ENCODE measurements around the gene DNAJC7. TPM values are rescaled to one million over a fixed set of nuclear protein-coding genes. Genes with fewer than 3 reads are reported as not detected.

The DNAJC7 gene
- total RNA-seq, 1 experiment from 2014 or later, result 97.7 TPM

DNA sequence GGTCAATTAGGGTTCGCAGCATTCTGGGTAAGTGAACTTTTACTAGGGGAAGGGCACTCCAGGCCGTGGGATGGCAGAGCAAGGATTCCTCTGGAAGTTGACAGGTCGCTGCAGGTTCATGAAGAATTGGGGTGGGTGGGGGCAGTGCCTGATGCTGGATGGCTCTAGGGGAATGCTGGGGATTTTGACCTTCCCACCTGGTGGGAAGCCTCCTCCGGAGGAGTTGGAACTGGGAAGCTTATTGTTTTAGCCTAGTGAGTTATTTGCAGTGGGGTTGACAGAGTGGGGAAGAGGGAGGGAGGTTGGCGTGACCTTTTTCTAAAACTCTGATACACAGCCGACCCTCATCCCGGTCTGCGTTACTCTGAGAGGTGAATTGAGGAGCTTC, 33.8 kb upstream of the DNAJC7 start:
- Histone ChIP-seq H3K27me3 (replicated peaks) (0 out of 2 replicates have a peak, but pooled peaks cover 4% of the 10 kb centered on the region), H3K4me1 (replicated peaks) (peaks cover 5% of the 10 kb centered on the region), H3K4me3 (no peak overlapping the region; the same call in 1 of the 2 replicates), H3K36me3 (no peaks in the 10 kb centered on the region), H3K9me3 (replicated peaks) (no peaks in the 10 kb centered on the region), H3K27ac (no peak overlapping the region)
- DNase-seq (ENCODE audit: low read depth in 1 of 2, low spot score in 2 of 2), result no peak

GRCh38 chr17:42050393-42051012, 33.3 kb upstream of the DNAJC7 start, which contains the start of gene C17orf113:
TSS of gene C17orf113 (minus strand) at chr17:42050601. CDS start at chr17:42043376, 7,225 bp downstream.
- Histone ChIP-seq H3K9me3 (replicated peaks) (no peaks in the 10 kb centered on the region), H3K4me3 (peak within 1 kb of the TSS; percentile 46), H3K27me3 (replicated peaks) (0 out of 2 replicates have a peak, but pooled peaks cover 4% of the 10 kb centered on the region), H3K36me3 (no peaks in the 10 kb centered on the region), H3K4me1 (replicated peaks) (peaks cover 5% of the 10 kb centered on the region), H3K27ac (no peak within 1 kb of the TSS; the same call in 1 of the 2 replicates)
- peak; percentile 29 to 61 for DNase-seq (ENCODE audit: low read depth in 1 of 2, low spot score in 2 of 2)

DNA sequence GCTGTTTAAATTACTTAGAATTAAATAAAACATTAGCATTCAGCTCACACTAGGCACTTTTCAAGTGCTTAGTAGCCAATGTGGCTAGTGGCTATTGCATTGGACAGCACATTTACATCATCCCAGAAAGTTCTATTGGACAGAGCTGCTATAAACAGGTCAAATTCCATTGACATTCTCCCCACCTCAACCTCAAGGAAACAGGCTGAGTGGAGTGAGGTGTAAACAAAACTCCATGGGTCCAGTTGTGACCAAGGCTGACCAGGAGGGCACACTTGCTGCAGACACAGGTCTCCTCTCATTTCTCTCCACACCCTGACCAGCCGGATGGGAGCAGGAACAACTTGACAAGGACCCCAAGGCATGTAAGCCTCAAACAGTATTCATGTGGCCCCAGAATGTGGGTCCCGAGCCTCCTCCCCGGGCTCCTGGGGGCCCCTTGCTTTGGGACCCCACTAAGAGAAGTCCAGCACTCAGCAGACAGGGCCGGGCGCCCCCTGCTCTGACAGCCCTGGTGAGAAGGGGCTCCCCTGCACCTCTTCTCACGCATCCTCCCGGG, 32.7 kb upstream of the DNAJC7 start:
- H3K4me3 ChIP-seq, result peak overlapping the region; percentile 46
- no peak overlapping the region; the same call in 1 of the 2 replicates for H3K27ac ChIP-seq
- 0 out of 2 replicates have a peak, but pooled peaks cover 4% of the 10 kb centered on the region for H3K27me3 ChIP-seq (replicated peaks)
- peaks cover 5% of the 10 kb centered on the region for H3K4me1 ChIP-seq (replicated peaks)
- H3K36me3 ChIP-seq, result no peaks in the 10 kb centered on the region
- peak in 1 of 2 experiments; percentile 25 for DNase-seq (ENCODE audit: low read depth in 1 of 2, low spot score in 2 of 2)
- no peaks in the 10 kb centered on the region for H3K9me3 ChIP-seq (replicated peaks)

GRCh38 chr17:42047343-42047742, 30.1 kb upstream of the DNAJC7 start:
- H3K36me3 ChIP-seq, result no peaks in the 10 kb centered on the region
- H3K9me3 ChIP-seq (replicated peaks), result no peaks in the 10 kb centered on the region

DNA sequence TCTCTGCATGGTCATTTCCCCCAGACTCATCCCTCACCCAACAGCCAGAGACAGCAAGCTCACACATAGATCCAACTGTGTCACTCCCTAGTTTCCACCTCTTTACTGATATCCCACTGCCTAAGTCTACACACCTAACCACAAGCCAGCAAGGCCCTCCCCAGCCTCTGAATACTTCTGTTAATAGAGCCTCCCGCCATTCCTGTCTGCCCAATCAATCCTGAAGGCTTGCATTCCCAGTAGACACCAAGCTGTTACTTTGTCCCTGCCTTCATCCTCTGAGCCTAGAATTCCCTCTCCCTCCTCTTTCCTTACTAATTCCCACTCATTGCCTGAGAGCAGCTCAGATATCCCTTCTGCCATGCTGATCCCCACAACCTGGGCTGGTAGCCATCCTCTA, 28.5 kb upstream of the DNAJC7 start:
- DNase-seq (ENCODE audit: low read depth in 1 of 2, low spot score in 2 of 2), result no peak
- H3K9me3 ChIP-seq (replicated peaks), result no peaks in the 10 kb centered on the region

More at GRCh38 chr17:42047343-42047742, 30.1 kb upstream of the DNAJC7 start:
- Histone ChIP-seq H3K4me1 (replicated peaks) (peaks cover 5% of the 10 kb centered on the region), H3K27ac (no peak overlapping the region), H3K27me3 (replicated peaks) (no peaks in the 10 kb centered on the region), H3K4me3 (no peak overlapping the region)
- DNase-seq (ENCODE audit: low read depth in 1 of 2, low spot score in 2 of 2), result no peak

DNA sequence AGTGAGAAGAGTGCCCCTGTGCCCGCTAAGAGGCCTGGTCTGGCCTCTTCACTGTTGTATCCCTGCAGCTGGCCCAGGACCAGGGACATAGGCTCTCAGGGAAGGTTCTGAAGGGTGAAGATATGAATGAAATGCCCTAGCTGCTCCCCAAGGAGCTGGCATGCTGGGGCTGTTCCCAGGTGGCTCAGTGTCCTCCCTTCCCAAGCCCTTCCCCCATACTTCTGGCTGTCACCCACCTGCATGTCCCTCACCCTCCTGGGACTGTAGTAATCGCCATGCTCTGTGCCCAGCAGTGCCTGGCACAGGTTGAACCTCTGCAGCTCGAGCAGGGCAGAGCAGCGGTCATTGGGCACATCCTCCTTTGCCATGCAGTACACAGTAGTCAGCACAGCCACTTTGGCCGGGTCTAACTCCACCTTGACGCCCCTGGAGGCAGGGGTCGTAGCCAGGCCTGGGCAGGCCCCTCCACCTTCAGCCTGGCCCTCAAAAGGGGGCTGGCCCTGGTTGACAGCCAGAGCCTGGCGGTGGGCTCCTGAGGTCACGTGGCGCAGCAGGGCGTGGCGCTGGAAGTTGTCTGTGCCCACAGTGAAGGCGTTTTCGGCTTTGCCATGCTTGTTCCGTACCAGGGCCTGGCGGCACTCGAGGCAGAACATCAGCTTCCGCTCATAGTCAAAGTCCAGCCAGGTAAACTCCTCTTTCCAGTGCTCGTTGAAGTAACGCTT, 25.5 kb upstream of the DNAJC7 start:
- Histone ChIP-seq H3K4me1 (replicated peaks) (no peaks in the 10 kb centered on the region), H3K36me3 (no peaks in the 10 kb centered on the region), H3K27ac (no peak overlapping the region), H3K9me3 (replicated peaks) (no peaks in the 10 kb centered on the region), H3K4me3 (no peak overlapping the region), H3K27me3 (replicated peaks) (no peaks in the 10 kb centered on the region)
- DNase-seq (ENCODE audit: low read depth in 1 of 2, low spot score in 2 of 2), result no peak

More for the DNA sequence above, 28.5 kb upstream of the DNAJC7 start:
- Histone ChIP-seq H3K4me3 (no peak overlapping the region), H3K27me3 (replicated peaks) (no peaks in the 10 kb centered on the region), H3K36me3 (no peaks in the 10 kb centered on the region), H3K27ac (no peak overlapping the region), H3K4me1 (replicated peaks) (peaks cover 5% of the 10 kb centered on the region)

- Histone ChIP-seq H3K27me3 (replicated peaks) (no peaks in the 10 kb centered on the region), H3K4me3 (no peak overlapping the region), H3K4me1 (replicated peaks) (no peaks in the 10 kb centered on the region), H3K27ac (no peak overlapping the region), H3K9me3 (replicated peaks) (no peaks in the 10 kb centered on the region), H3K36me3 (no peaks in the 10 kb centered on the region)
- DNase-seq (ENCODE audit: low read depth in 1 of 2, low spot score in 2 of 2), result no peak
These were observed 24.4 kb upstream of the DNAJC7 start for GRCh38 chr17:42041619-42042018.

DNA sequence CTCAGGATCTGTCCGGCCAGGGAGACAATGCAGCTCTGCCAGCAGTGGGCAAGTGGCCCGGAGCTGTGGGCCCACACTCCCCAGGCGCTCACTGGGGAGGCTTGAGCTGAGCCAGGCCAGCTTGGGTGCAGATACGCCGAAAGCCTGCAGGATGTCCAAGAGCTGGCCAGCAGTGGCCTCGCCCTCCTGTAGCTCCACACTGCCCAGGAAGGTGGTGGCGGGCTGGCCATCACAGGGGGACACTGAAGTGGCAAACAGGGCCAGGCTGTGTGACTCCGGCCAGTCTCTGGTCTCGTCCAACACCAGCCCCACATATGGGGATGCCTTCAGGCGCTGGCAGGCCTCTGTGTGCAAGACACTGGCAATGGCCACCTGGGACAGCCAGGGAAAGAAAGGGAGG, 23.6 kb upstream of the DNAJC7 start:
- Histone ChIP-seq H3K4me1 (replicated peaks) (no peaks in the 10 kb centered on the region), H3K9me3 (replicated peaks) (no peaks in the 10 kb centered on the region), H3K27ac (no peak overlapping the region), H3K4me3 (no peak overlapping the region), H3K36me3 (no peaks in the 10 kb centered on the region), H3K27me3 (replicated peaks) (no peaks in the 10 kb centered on the region)
- no peak for DNase-seq (ENCODE audit: low read depth in 1 of 2, low spot score in 2 of 2)

- Histone ChIP-seq H3K36me3 (no peaks in the 10 kb centered on the region), H3K27ac (no peak overlapping the region), H3K4me1 (replicated peaks) (no peaks in the 10 kb centered on the region), H3K4me3 (no peak overlapping the region), H3K27me3 (replicated peaks) (no peaks in the 10 kb centered on the region), H3K9me3 (replicated peaks) (no peaks in the 10 kb centered on the region)
- DNase-seq (ENCODE audit: low read depth in 1 of 2, low spot score in 2 of 2), result no peak
These were observed 22.8 kb upstream of the DNAJC7 start for GRCh38 chr17:42039794-42040763.

- H3K27me3 ChIP-seq (replicated peaks), result no peaks in the 10 kb centered on the region
- no peak overlapping the region for H3K27ac ChIP-seq
- H3K4me1 ChIP-seq (replicated peaks), result no peaks in the 10 kb centered on the region
- no peak for DNase-seq (ENCODE audit: low read depth in 1 of 2, low spot score in 2 of 2)
- H3K9me3 ChIP-seq (replicated peaks), result no peaks in the 10 kb centered on the region
- no peaks in the 10 kb centered on the region for H3K36me3 ChIP-seq
- no peak overlapping the region for H3K4me3 ChIP-seq
These were observed 21.2 kb upstream of the DNAJC7 start for GRCh38 chr17:42038221-42038973.

DNA sequence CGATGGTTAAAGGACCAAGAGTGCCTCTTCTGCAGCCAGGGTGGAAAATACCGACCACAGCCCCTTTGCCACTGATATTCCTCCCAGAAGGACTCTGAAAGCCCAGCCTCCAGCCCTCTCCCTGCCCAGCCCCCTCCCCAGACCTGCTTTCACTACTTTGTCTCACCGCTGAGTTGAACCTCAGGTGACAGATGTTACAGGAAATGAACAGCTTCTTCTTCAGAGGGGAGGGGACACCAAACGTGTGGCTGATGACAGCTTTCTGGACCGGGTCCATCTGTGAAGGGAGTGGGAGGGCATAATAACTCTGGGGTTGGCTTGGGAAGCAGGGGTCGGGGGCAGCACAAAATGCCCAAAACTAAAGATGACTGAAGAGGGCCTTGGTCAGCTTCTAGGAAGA, 16.8 kb upstream of the DNAJC7 start:
- no peak for DNase-seq (ENCODE audit: low read depth in 1 of 2, low spot score in 2 of 2)
- H3K36me3 ChIP-seq, result no peaks in the 10 kb centered on the region
- H3K27me3 ChIP-seq (replicated peaks), result no peaks in the 10 kb centered on the region
- no peak overlapping the region for H3K4me3 ChIP-seq
- H3K9me3 ChIP-seq (replicated peaks), result no peaks in the 10 kb centered on the region
- no peak overlapping the region for H3K27ac ChIP-seq
- no peaks in the 10 kb centered on the region for H3K4me1 ChIP-seq (replicated peaks)

GRCh38 chr17:42031584-42031983, 14.3 kb upstream of the DNAJC7 start:
- H3K4me3 ChIP-seq, result no peak overlapping the region
- H3K36me3 ChIP-seq, result no peaks in the 10 kb centered on the region
- H3K9me3 ChIP-seq (replicated peaks), result no peaks in the 10 kb centered on the region
- no peaks in the 10 kb centered on the region for H3K4me1 ChIP-seq (replicated peaks)
- H3K27me3 ChIP-seq (replicated peaks), result no peaks in the 10 kb centered on the region
- H3K27ac ChIP-seq, result no peak overlapping the region
- DNase-seq (ENCODE audit: low read depth in 1 of 2, low spot score in 2 of 2), result no peak

DNA sequence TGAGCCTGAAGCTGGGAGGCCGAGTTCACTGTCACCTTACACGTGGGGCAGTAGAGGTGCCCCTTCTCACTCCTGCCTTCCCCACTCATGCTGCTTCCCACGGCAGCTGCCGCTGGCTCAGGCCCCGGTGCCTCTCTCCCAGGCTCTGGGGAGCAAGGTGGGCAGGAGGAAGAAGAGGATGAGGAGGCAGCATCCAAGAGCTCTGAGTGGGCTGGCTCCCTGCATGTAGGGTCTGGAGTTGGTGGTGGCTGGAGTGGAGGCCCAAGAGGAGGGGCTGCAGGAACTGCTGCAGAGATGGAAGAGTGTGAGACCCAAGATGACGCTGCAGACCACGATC, 11.5 kb upstream of the DNAJC7 start:
- DNase-seq (ENCODE audit: low read depth in 1 of 2, low spot score in 2 of 2), result no peak
- H3K4me1 ChIP-seq (replicated peaks), result peaks cover 20% of the 10 kb centered on the region
- no peaks in the 10 kb centered on the region for H3K27me3 ChIP-seq (replicated peaks)
- no peak overlapping the region for H3K27ac ChIP-seq
- H3K9me3 ChIP-seq (replicated peaks), result no peaks in the 10 kb centered on the region
- no peak overlapping the region for H3K4me3 ChIP-seq
- H3K36me3 ChIP-seq, result peaks cover 17% of the 10 kb centered on the region

Data from SJSA1 (cell line).